Right lobe of liver (tissue), 6 donors: Measurements from ENCODE around the gene PSMD13. TPM values are rescaled to one million over a fixed set of nuclear protein-coding genes. Genes with fewer than 3 reads are reported as not detected.

Source experiments
- ATAC-seq, 4 donors: fragments of 200-7000 bp; cut with Tn5 transposase; one replicate each; pipeline ENCODE4 v1.9.1; 2020; ENCODE audit warnings: mild to moderate bottlenecking in 4 of 4, moderate library complexity in 4 of 4
- DNase-seq, 3 donors: peaks; one replicate each; pipeline ENCODE4 v3.0.0-alpha.2; 2020
- H3K27ac ChIP-seq, 3 donors: fragments of 200-600 bp; one replicate each; pipeline ENCODE4 v1.8.0; 2022
- H3K27me3 ChIP-seq, 2 donors: fragments of 200-600 bp; one replicate each; pipeline ENCODE4 v1.8.0; 2022
- H3K36me3 ChIP-seq, 4 donors: fragments of 200-600 bp; sonication (generic) in 1 of 4; one replicate each; pipeline versions ENCODE4 v1.5.1 to v1.8.0; 2017 to 2022; ENCODE audit warnings: control low read depth in 1 of 4
- H3K4me1 ChIP-seq, 4 donors: fragments of 200-600 bp; sonication (generic) in 1 of 4; one replicate each; pipeline versions ENCODE4 v1.5.1 to v1.8.0; 2017 to 2022; ENCODE audit warnings: control low read depth in 1 of 4
- H3K4me3 ChIP-seq, 3 donors: fragments of 200-600 bp; one replicate each; pipeline ENCODE4 v1.8.0; 2022
- H3K9me3 ChIP-seq, 4 donors: fragments of 200-600 bp; sonication (generic) in 1 of 4; one replicate each; pipeline versions ENCODE4 v1.5.1 to v1.8.0; 2017 to 2022; ENCODE audit warnings: control low read depth in 1 of 4
- POLR2A ChIP-seq: fragments of 450-650 bp; IDR thresholded peaks from one replicate; pipeline ENCODE4 v1.6.1; 2017; ENCODE audit warnings: antibody characterized with exemption, mild to moderate bottlenecking
- WGBS: methylation state at CpG from one replicate; pipeline ENCODE4 v1.1.6; 2018; ENCODE audit warnings: low coverage, low lambda C conversion rate; ENCODE audit not compliant: insufficient coverage; ENCODE audit errors: missing lambda C conversion rate; 5-methylcytosine and 5-hydroxymethylcytosine counted together
- intact Hi-C, 2 donors: fragments of 100-400 bp; cut with DNase I; formaldehyde crosslinking; loops; one replicate each; pipeline versions ENCODE4 v1.11.2 to v1.14.1; 2022
- total RNA-seq, 6 experiments: library from RNA; depleted of rRNA in 2 of 6; stranded (reverse); fragments of >200 nt in 2 of 6; fragmentation: NEBNext Ultra II Directional in 3 of 6; extraction: Animal tissue kit (Norgen Biotek cat#: 25700) in 3 of 6; gene quantifications; one replicate each; pipeline versions ENCODE4 v1.1.0 to v1.2.4, GENCODE V29; 2016 to 2023
- TF ChIP-seq, protein P1 (sequence below), 4 donors: fragments of 200-600 bp in 3 of 4; fragments of 450-650 bp in 1 of 4; IDR thresholded peaks; one replicate each; pipeline versions ENCODE4 v1.5.1 to v1.8.0; 2016 to 2022; ENCODE audit warnings: antibody characterized with exemption in 4 of 4, mild to moderate bottlenecking in 2 of 4
- donor health status: DM: no; HTN: yes; CAD: no.
- donor health status: DM: no; HTN: no; CAD: no.
- donor health status: DM: no; HTN: no; CAD: no.
- donor health status: DM: no; HTN: yes; CAD: no.
- donor health status: DM: no; HTN: yes; CAD: no.

PSMD13 gene
- total RNA-seq, 6 experiments from 2014 or later: 46.1 to 71.5 (median 48.7) TPM

DNA sequence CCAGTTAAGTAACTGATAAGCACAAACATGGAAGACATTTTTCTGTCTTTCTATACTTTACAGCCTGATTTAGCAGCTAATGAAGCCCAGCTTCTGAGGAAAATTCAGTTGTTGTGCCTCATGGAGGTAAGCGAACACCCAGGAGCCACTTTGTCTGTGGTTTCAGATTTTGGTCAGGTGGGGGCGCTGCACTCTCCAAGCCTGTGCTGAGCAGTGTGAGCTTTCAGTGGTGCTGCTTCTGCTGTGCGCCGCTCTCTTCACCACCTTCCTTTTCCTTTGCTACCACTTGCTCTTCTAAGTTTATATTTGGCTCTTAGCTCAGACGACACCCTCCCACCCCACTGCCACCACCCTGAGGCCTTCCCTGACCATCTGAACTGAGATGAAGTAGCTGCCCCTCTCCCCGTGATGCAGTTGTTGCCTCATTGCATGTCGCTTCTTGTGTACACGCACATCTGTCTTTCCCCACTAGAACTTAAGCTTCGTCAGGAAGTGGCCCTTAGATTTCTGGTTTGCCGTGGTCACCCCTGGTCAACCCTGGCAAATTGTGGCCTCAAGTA, 14.0 kb downstream of the PSMD13 start:
- Histone ChIP-seq H3K36me3 (peaks cover 0 to 72% (median 29%) of the 10 kb centered on the region in 4 donors), H3K9me3 (no peaks in the 10 kb centered on the region), H3K4me1 (no peaks in the 10 kb centered on the region), H3K27me3 (no peaks in the 10 kb centered on the region), H3K27ac (no peak overlapping the region), H3K4me3 (no peak overlapping the region)
- WGBS: 80% methylated on average over 7 of the region's 10 CpGs
- intact Hi-C loops: loop anchor here in 1 of 2 donors (10.0 kb wide), 1 partner anchor 114 kb away; the partner anchor contains the start of gene B4GALNT4
- peak; percentile 75 to 85 (median 80) for ATAC-seq
- DNase-seq: peak in 1 of 3 donors; percentile 50
- TF ChIP-seq POLR2A: no peak
- TF ChIP-seq, protein P1, sequence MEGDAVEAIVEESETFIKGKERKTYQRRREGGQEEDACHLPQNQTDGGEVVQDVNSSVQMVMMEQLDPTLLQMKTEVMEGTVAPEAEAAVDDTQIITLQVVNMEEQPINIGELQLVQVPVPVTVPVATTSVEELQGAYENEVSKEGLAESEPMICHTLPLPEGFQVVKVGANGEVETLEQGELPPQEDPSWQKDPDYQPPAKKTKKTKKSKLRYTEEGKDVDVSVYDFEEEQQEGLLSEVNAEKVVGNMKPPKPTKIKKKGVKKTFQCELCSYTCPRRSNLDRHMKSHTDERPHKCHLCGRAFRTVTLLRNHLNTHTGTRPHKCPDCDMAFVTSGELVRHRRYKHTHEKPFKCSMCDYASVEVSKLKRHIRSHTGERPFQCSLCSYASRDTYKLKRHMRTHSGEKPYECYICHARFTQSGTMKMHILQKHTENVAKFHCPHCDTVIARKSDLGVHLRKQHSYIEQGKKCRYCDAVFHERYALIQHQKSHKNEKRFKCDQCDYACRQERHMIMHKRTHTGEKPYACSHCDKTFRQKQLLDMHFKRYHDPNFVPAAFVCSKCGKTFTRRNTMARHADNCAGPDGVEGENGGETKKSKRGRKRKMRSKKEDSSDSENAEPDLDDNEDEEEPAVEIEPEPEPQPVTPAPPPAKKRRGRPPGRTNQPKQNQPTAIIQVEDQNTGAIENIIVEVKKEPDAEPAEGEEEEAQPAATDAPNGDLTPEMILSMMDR (IDR thresholded peaks at IDR 0.05): peak; percentile 50 to 65 (median 58)

DNA sequence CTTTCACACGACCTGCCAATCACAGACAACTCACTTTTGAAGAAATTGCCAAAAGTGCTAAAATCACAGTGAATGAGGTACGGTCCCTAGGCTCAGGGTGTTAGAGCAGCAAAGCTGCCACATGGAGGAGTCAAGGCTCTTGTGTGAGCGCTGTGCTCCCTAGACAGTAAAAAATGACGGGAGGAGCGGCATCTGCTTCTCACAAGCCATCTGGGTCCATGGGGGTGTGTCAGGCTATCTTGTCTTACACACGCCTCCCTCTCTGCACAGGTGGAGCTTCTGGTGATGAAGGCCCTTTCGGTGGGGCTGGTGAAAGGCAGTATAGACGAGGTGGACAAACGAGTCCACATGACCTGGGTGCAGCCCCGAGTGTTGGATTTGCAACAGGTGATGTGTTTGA, 14.8 kb downstream of the PSMD13 start:
- DNase-seq: no peak
- ATAC-seq: no peak

DNA sequence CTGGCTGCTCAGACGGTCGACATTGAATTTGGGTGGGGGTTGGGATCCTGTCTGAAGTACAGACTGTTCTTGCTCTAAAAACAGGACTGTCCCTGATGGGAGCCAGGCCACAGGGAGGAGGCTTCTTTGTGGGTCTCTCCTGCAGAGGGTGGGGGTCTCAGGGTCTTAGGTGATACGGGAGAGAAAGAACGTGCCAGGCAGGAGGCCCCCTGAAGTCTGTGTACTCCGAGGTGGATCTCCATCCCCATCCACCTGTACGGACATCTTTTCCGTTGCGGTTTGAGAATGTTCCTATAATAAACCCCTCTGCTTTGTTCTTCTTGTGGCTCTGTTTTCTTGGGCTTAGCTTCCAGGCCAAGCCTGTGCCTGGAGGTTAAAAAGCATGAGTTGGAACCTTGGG, 15.9 kb downstream of the PSMD13 start:
- no peak for DNase-seq
- Histone ChIP-seq H3K27me3 (no peaks in the 10 kb centered on the region), H3K27ac (no peak overlapping the region), H3K9me3 (no peaks in the 10 kb centered on the region), H3K4me3 (no peak overlapping the region), H3K4me1 (no peaks in the 10 kb centered on the region), H3K36me3 (peaks cover 0 to 54% (median 22%) of the 10 kb centered on the region in 4 donors)
- ATAC-seq: no peak
- WGBS: 60% methylated on average over 1 of the region's 8 CpGs
- intact Hi-C loops: loop anchor here in 1 of 2 donors (10.0 kb wide), 1 partner anchor 112 kb away; the partner anchor contains the start of gene B4GALNT4
- no peak for TF ChIP-seq POLR2A
- TF ChIP-seq, protein P1 (IDR thresholded peaks at IDR 0.05): no peak

More for the DNA sequence above, 14.8 kb downstream of the PSMD13 start:
- intact Hi-C loops: loop anchor here in 1 of 2 donors (10.0 kb wide), 1 partner anchor 113 kb away; the partner anchor contains the start of gene B4GALNT4
- H3K9me3 ChIP-seq: no peaks in the 10 kb centered on the region
- H3K27me3 ChIP-seq: no peaks in the 10 kb centered on the region
- 85% methylated on average over 9 of the region's 10 CpGs for WGBS
- no peaks in the 10 kb centered on the region for H3K4me1 ChIP-seq
- no peak overlapping the region for H3K4me3 ChIP-seq
- peaks cover 0 to 66% (median 26%) of the 10 kb centered on the region in 4 donors for H3K36me3 ChIP-seq
- no peak overlapping the region for H3K27ac ChIP-seq
- TF ChIP-seq, protein P1 (IDR thresholded peaks at IDR 0.05): no peak
- TF ChIP-seq POLR2A: no peak

DNA sequence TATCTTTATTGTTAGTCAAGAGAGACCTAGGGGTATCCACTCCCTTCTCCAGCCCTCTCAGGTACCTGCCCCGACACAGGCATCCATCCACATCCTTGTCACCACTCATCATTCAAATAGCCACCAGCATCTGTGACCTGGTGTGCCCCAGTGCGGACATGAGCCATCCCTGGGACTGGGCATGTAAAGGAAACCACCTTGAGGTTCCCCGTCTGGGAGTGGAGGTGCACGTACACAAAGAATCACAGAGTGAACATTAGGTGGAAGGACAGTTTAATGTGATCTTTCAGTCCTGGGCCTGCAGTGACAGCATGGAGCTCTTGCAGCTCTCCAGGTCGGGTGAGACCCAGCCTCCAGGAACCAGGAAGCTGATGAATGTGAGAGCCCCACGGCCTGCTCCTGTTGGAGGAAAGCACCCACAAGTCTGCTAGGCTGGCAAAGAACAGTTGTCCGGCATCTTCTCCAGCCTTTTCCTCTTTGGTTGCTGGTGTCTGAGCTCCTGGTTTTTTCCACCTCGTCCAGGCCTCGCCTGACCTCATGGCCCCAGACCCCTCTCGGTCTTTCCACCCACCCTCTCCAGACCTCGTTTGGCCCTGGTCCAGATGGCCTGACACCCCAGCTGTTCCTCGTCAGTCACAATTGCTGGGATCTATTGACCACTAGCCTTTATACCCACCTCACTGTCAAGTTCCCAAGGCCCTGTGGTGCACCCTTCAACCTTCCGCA, 16.5 kb downstream of the PSMD13 start:
- Histone ChIP-seq H3K4me1 (no peaks in the 10 kb centered on the region), H3K9me3 (no peaks in the 10 kb centered on the region), H3K4me3 (no peak overlapping the region), H3K27me3 (no peaks in the 10 kb centered on the region), H3K27ac (no peak overlapping the region), H3K36me3 (peaks cover 0 to 48% (median 19%) of the 10 kb centered on the region in 4 donors)
- WGBS: 72% methylated on average over 7 of the region's 13 CpGs
- ATAC-seq (peak in 1 of 4 donors; percentile 17), DNase-seq (no peak)
- intact Hi-C loops: loop anchor here in 1 of 2 donors (10.0 kb wide), 1 partner anchor 111 kb away; the partner anchor contains the start of gene B4GALNT4
- TF ChIP-seq, protein P1 (IDR thresholded peaks at IDR 0.05): no peak
